GM19455 (cell line): ENCODE results near the gene SMAD3.

Source experiments
- ATAC-seq: cut with Tn5 transposase; IDR thresholded peaks from one replicate; pipeline ENCODE4 v1.9.1; 2021; ENCODE audit not compliant: unreplicated experiment

Gene SMAD3

GRCh38 chr15:67124911-67125588, 59.6 kb downstream of the SMAD3 start:
- ATAC-seq = no peak

DNA sequence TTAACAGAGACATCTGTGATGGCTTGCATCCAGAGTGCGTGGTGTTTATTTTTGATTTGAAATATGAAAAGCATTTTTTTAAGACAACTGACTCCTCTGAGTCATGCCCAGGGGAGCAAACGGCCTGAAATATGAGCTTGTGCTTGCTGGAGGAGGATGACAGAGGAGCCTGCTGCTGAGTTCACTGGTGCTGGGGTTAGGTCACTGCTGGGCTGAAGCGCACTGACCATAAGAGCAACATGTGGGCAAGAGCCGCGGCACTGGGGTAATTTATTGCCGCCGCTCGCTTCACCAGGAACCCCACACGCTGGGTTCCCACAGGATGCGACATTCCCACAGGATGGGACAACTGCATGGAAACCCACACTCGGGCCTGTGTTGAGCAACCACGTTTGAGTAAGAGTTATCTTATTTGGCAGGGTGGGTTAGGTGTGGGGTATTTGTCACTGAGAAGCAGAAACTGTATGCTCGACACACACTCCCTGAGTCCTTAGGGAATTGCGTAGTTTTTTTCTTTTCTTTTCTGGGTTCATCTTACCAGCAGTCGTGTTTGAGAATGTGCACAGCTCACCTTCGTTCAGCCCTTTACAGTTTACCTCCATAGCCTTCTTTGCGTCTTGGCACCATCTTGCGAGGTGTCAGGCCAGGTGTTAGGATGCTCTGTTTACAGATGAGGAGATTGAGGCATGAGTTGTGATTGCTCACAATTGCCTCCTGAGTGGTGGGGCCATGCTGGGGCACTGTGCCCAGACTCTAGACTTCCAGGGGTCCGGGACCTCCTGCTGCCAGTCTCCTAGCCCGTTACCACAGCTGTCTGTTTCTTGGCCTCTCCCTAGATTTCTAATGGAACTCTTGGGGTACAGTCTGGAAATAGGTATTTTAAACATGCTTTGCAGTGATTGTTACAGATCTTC, 60.4 kb downstream of the SMAD3 start:
- no peak for ATAC-seq

DNA sequence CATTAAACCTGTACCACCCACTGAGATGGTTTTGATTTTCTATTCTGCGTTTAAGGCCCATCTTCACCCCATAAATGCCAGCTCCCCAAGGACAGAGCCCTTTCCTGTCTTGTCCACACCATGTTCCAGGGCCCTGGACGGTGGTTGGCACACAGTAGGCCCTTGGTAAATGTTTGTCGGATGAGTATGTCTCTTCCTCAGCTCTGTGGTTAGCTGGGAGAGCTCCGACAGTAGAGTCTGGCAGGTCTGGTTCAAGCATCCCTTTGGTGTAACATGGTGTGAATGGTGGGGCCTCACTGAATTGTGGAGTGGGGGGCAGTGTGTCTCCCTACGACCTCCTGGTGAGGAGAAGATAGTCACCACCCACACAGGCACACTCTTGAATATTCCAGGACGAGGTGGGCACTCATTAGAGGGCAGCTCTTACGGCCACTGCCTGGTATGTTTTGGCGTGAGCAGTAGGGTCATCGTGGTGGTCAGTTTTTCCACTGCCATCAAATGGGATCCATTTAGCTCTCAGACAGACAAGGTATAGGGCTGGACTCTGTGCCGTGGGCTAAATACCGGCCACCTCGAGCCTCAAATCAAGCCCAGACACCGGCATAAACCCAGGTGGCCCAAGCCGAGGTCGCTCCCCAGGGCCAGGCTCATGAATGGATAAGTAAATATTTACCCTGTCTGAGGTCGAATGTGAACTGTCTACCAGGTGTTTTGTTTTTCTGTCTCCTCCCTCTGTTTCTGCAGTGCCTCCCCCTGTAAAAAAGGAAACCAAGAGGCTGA, 61.3 kb downstream of the SMAD3 start:
- no peak for ATAC-seq

DNA sequence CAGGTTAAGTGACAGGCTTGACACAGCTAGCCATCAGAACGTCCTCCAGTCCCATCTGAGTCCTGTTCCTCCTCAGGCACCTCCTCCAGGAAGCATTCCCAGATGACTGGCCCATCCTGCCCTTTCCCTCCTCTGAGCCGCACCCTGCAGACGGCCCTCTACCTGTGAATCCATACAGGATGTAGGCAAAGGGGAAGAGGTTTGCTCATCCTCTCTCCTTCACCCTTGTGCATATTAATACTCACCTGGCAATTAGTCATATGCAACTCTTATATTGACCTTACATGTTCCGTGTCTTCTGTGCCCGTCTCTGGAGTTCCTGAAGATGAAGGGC, 61.9 kb downstream of the SMAD3 start:
- ATAC-seq = no peak

DNA sequence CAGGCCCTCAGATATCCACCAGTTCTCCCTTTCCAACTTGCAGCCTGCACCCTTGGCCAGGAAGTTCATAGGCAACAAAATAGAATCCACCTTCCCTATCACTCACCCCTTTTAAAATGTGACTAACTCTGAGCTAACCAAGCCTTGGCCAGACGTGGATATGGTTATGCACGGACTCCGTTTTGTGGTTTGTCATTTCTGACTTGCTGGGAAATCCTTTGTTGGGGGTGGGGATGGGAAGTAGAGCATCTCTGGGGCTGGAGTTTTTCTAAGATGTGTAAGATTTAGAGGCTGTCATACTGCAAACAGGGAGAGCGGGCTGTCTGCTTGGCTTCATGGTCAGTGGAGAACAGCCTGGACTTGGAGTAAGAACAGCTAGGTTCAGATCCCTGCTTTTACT, 62.6 kb downstream of the SMAD3 start:
- ATAC-seq = no peak

DNA sequence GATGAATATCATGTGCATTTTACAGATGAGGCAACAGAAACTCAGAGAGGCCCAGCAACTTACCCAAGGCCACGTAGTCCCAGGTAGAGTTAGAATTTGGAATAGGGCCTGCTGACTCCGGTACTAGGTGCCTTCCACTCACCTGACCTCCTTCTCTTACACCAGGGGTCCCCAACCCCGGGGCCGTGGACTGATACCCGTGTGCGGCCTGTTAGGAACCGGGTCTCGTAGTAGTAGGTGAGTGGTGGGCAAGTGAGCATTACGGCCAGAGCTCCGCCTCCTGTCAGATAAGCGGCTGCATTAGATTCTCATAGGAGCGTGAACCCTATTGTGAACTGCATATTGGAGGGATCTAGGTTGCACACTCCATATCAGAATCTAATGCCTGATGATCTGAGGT, 64.8 kb downstream of the SMAD3 start:
- ATAC-seq = no peak

- no peak for ATAC-seq
Observed at GRCh38 chr15:67130673-67131601, 65.5 kb downstream of the SMAD3 start.

DNA sequence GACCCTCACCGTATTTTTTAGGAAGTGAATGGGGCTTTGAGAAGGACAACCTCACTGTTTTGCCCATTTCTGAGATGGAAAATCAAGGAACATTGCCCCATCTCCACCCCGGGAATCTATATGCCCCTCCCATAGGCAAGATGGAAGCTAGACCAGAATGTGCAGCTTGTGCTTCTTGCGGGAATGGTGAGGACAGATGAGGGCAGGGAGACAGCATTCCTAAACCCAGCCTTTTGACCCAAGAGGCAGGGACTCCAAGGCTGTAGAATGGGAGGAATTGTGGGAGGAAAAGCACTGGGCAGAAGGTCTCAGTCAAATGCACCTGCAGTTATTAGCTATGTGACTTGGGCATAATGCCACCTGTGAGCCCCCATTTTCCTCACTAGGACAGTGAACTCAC, 66.9 kb downstream of the SMAD3 start:
- no peak for ATAC-seq

DNA sequence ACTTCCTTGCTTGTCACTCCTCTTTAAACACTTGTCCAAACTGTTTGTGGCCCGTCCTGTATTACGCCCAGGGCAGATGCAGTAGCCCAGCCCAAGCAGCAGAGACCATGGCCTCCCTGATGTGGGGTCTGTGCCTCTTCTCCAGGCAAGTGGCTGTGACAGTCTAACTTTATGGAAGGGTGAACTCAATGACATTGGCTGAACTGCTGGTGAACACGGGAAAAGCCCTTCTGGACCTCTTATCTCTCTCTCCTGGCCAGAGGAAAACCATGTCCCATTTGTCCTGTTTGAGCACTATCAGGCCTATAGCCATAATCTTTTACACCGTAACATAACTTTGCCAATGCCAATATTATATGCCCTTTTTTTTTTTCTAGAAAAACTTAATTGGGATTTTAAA, 67.6 kb downstream of the SMAD3 start:
- ATAC-seq = no peak

- no peak for ATAC-seq
Observed at GRCh38 chr15:67133738-67134066, 68.3 kb downstream of the SMAD3 start.

- peak; percentile 57 for ATAC-seq
Observed at GRCh38 chr15:67134067-67134838, 68.9 kb downstream of the SMAD3 start.

- no peak for ATAC-seq
Observed at GRCh38 chr15:67134871-67135492, 69.6 kb downstream of the SMAD3 start.

GRCh38 chr15:67135494-67135893, 70.1 kb downstream of the SMAD3 start:
- no peak for ATAC-seq

- ATAC-seq = no peak
Observed at GRCh38 chr15:67136802-67137201, 71.4 kb downstream of the SMAD3 start.

DNA sequence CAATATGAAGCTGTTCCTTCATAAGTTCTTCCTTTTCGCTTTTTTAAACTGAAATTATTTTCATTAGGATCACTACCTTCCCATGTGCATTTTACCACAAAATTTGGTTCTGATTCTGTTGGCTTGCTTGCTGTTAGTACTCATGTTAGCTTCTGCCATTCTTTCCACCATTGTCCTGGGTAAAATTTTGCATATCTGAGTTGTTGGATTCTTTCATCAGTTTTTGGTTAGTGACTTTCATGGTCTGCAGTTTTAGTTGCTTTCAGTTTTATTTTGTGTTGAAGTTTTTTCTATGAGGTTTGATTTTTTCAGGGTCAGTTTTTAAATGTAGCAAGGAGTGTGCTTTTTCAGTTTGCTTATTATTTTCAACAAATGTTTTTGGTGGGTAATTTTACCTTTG, 71.9 kb downstream of the SMAD3 start:
- no peak for ATAC-seq

GRCh38 chr15:67137951-67138848, 72.8 kb downstream of the SMAD3 start:
- ATAC-seq = no peak

DNA sequence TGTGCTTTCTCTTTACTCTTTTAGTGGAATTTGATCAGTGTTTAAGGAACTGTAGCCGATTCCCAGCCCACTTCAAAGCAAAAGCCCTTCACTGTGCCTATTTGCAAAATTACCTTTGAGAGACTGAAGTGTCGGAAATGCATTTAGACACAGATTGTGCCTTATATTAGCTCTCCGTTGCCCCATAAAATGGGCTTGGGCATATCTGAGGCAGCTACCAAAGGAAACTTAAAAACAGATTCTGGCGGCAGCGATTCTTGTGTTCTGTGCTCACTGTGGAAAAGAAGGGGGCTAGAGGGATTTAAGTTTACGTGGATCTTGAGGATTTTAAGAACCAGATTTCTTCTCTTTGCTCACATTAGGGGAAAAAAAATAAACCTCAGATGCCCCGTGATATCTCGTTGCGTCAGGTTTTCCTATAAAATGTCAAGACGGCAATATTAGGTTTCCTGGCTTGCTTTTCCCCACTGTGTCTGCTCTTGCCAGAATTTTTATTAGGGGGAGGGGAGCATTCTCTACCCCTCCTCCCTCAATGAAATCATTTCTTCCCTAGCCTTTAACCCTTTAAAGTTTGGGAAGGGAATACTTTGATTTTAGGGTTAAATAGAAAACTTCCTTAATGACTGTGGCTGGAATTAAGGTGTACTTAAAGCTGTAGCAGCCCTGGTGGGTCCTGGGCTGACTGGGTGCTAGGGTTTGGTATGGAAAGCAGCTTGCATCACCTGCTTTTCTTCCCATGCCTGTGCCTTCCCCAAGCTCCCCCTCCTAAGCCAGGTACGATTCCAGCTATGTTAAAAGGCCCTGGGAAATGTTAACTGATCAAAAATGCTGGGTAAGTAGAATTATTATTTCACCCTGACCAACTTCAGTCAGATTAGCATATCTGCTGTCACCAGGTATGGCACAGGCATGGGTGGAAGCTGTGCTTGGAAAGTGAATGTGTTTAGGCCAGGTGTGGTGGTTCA, 73.8 kb downstream of the SMAD3 start:
- ATAC-seq = no peak
